Measurements from ENCODE around the gene CHCHD4.
"Not testable (repeated sequence)": the region's sequence is repeated elsewhere in the genome, so short reads cannot be mapped to it uniquely, and the experiment has no call there.

CHCHD4 gene

GRCh38 chr3:14133876-14134275 lies 9.2 kb upstream of the CHCHD4 start:
- no peak for DNase-seq

- no peak for DNase-seq
Observed at GRCh38 chr3:14133188-14133800, 8.6 kb upstream of the CHCHD4 start.

- DNase-seq: no peak
Observed at GRCh38 chr3:14132689-14133088, 8.0 kb upstream of the CHCHD4 start.

GRCh38 chr3:14132120-14132519 lies 7.5 kb upstream of the CHCHD4 start:
- no peak for DNase-seq

GRCh38 chr3:14131134-14131533 lies 6.5 kb upstream of the CHCHD4 start:
- DNase-seq: no peak

- DNase-seq: no peak
Observed at GRCh38 chr3:14130707-14131106, 6.0 kb upstream of the CHCHD4 start.

- DNase-seq: no peak
Observed at GRCh38 chr3:14130230-14130629, 5.6 kb upstream of the CHCHD4 start.

GRCh38 chr3:14129296-14129695 lies 4.6 kb upstream of the CHCHD4 start:
- DNase-seq: no peak

- no peak for DNase-seq
Observed at GRCh38 chr3:14128724-14129123, 4.1 kb upstream of the CHCHD4 start.

GRCh38 chr3:14127516-14128161 lies 3.0 kb upstream of the CHCHD4 start:
- DNase-seq: no peak

- no peak for DNase-seq
Observed at GRCh38 chr3:14126887-14127505, 2.3 kb upstream of the CHCHD4 start.

- no peak for DNase-seq
Observed at GRCh38 chr3:14126017-14126886, 1.6 kb upstream of the CHCHD4 start.

- DNase-seq: no peak
Observed at GRCh38 chr3:14125193-14126016, 735 bp upstream of the CHCHD4 start.

GRCh38 chr3:14124223-14124614 lies 451 bp downstream of the CHCHD4 start:
- peak; percentile 25 for DNase-seq

- DNase-seq: no peak
Observed at GRCh38 chr3:14123308-14124222, 1.1 kb downstream of the CHCHD4 start.

GRCh38 chr3:14122301-14122700 lies 2.4 kb downstream of the CHCHD4 start:
- peak; percentile 42 for DNase-seq

- DNase-seq: no peak
Observed at GRCh38 chr3:14121859-14122258, 2.8 kb downstream of the CHCHD4 start.

GRCh38 chr3:14120921-14121448 lies 3.7 kb downstream of the CHCHD4 start:
- DNase-seq: not testable (repeated sequence)

- no peak for DNase-seq
Observed at GRCh38 chr3:14120111-14120920, 4.4 kb downstream of the CHCHD4 start.

GRCh38 chr3:14119651-14120050 lies 5.0 kb downstream of the CHCHD4 start:
- no peak for DNase-seq
